ENCODE results near the gene ERMARD.

ERMARD gene

GRCh38 chr6:169726049-169726400 is 25.4 kb upstream of the ERMARD start:
- H3K27ac ChIP-seq (ENCODE audit: low read depth, low read length) = no peak overlapping the region
- no peaks in the 10 kb centered on the region for H3K4me1 ChIP-seq (ENCODE audit: control insufficient read depth, low read depth, low read length)
- no peak overlapping the region for H2AK5ac ChIP-seq (ENCODE audit: low read length)
- no peak overlapping the region for H3K9ac ChIP-seq (ENCODE audit: low read length)
- DNase-seq = no peak
- no peak overlapping the region for H3K4ac ChIP-seq (ENCODE audit: low read depth, low read length)
- no peak overlapping the region for H3K23ac ChIP-seq (ENCODE audit: low read length)
- H2BK15ac ChIP-seq (replicated peaks; ENCODE audit: low read depth) = no peak overlapping the region
- H2BK120ac ChIP-seq (ENCODE audit: low read depth, low read length) = no peak overlapping the region
- H3K36me3 ChIP-seq (ENCODE audit: control insufficient read depth, insufficient read depth, low read length) = no peaks in the 10 kb centered on the region
- no peak overlapping the region for H4K5ac ChIP-seq (ENCODE audit: low read length)
- no CpG with 5 or more reads among the region's 1 CpG for WGBS (ENCODE audit: extremely low coverage, insufficient coverage, low lambda C conversion rate)
- H3K4me2 ChIP-seq (ENCODE audit: low read length) = no peak overlapping the region
- H4K8ac ChIP-seq (ENCODE audit: low read depth, low read length) = no peak overlapping the region
- H3K18ac ChIP-seq (ENCODE audit: low read length) = no peak overlapping the region
- H3K27me3 ChIP-seq (ENCODE audit: insufficient read depth, low read length, poor library complexity) = no peaks in the 10 kb centered on the region
- H3K79me1 ChIP-seq (ENCODE audit: low read length) = peaks cover 2% of the 10 kb centered on the region
- H3K79me2 ChIP-seq (ENCODE audit: control insufficient read depth, insufficient read depth, low read length) = peaks cover 16% of the 10 kb centered on the region
- no peak overlapping the region for H3K56ac ChIP-seq (ENCODE audit: low read length)
- no peak overlapping the region for H3K4me3 ChIP-seq (ENCODE audit: low read length)
- H2BK5ac ChIP-seq (ENCODE audit: low read length) = no peak overlapping the region

- no peak for DNase-seq
- Histone ChIP-seq H2AK5ac (ENCODE audit: low read length) (no peak overlapping the region), H3K4me1 (ENCODE audit: control insufficient read depth, low read depth, low read length) (no peaks in the 10 kb centered on the region), H3K56ac (ENCODE audit: low read length) (no peak overlapping the region), H2BK15ac (replicated peaks; ENCODE audit: low read depth) (no peak overlapping the region), H3K36me3 (ENCODE audit: control insufficient read depth, insufficient read depth, low read length) (no peaks in the 10 kb centered on the region), H4K5ac (ENCODE audit: low read length) (no peak overlapping the region), H3K23ac (ENCODE audit: low read length) (no peak overlapping the region), H3K4ac (ENCODE audit: low read depth, low read length) (no peak overlapping the region), H3K27ac (ENCODE audit: low read depth, low read length) (no peak overlapping the region), H4K8ac (ENCODE audit: low read depth, low read length) (no peak overlapping the region), H3K79me2 (ENCODE audit: control insufficient read depth, insufficient read depth, low read length) (peaks cover 10% of the 10 kb centered on the region), H2BK120ac (ENCODE audit: low read depth, low read length) (no peak overlapping the region), H3K18ac (ENCODE audit: low read length) (no peak overlapping the region), H2BK5ac (ENCODE audit: low read length) (no peak overlapping the region), H3K4me3 (ENCODE audit: low read length) (no peak overlapping the region), H3K79me1 (ENCODE audit: low read length) (peaks cover 2% of the 10 kb centered on the region), H3K4me2 (ENCODE audit: low read length) (no peak overlapping the region), H3K27me3 (ENCODE audit: insufficient read depth, low read length, poor library complexity) (no peaks in the 10 kb centered on the region), H3K9ac (ENCODE audit: low read length) (no peak overlapping the region)
Observed at GRCh38 chr6:169726963-169727362, 24.5 kb upstream of the ERMARD start.

- DNase-seq = no peak
Observed at GRCh38 chr6:169729961-169730360, 21.5 kb upstream of the ERMARD start.

GRCh38 chr6:169738204-169738975 is 13.0 kb upstream of the ERMARD start:
- Histone ChIP-seq H2AK5ac (ENCODE audit: low read length) (no peak overlapping the region), H3K36me3 (ENCODE audit: control insufficient read depth, insufficient read depth, low read length) (no peaks in the 10 kb centered on the region), H2BK120ac (ENCODE audit: low read depth, low read length) (no peak overlapping the region), H4K5ac (ENCODE audit: low read length) (no peak overlapping the region), H3K27me3 (ENCODE audit: insufficient read depth, low read length, poor library complexity) (no peaks in the 10 kb centered on the region), H2BK5ac (ENCODE audit: low read length) (no peak overlapping the region), H3K23ac (ENCODE audit: low read length) (no peak overlapping the region), H3K4me3 (ENCODE audit: low read length) (no peak overlapping the region), H3K79me1 (ENCODE audit: low read length) (no peaks in the 10 kb centered on the region), H3K27ac (ENCODE audit: low read depth, low read length) (no peak overlapping the region), H3K4ac (ENCODE audit: low read depth, low read length) (no peak overlapping the region), H2BK15ac (replicated peaks; ENCODE audit: low read depth) (no peak overlapping the region), H4K8ac (ENCODE audit: low read depth, low read length) (no peak overlapping the region), H3K9ac (ENCODE audit: low read length) (no peak overlapping the region), H3K18ac (ENCODE audit: low read length) (no peak overlapping the region), H3K4me2 (ENCODE audit: low read length) (no peak overlapping the region), H3K4me1 (ENCODE audit: control insufficient read depth, low read depth, low read length) (no peaks in the 10 kb centered on the region), H3K56ac (ENCODE audit: low read length) (no peak overlapping the region), H3K79me2 (ENCODE audit: control insufficient read depth, insufficient read depth, low read length) (no peaks in the 10 kb centered on the region)
- WGBS (ENCODE audit: extremely low coverage, insufficient coverage, low lambda C conversion rate) = no CpG with 5 or more reads among the region's 9 CpGs
- no peak for DNase-seq

More at GRCh38 chr6:169729961-169730360, 21.5 kb upstream of the ERMARD start:
- Histone ChIP-seq H2BK120ac (ENCODE audit: low read depth, low read length) (no peak overlapping the region), H3K79me2 (ENCODE audit: control insufficient read depth, insufficient read depth, low read length) (no peaks in the 10 kb centered on the region), H2AK5ac (ENCODE audit: low read length) (no peak overlapping the region), H3K9ac (ENCODE audit: low read length) (no peak overlapping the region), H3K4me3 (ENCODE audit: low read length) (no peak overlapping the region), H3K4me1 (ENCODE audit: control insufficient read depth, low read depth, low read length) (no peaks in the 10 kb centered on the region), H2BK5ac (ENCODE audit: low read length) (no peak overlapping the region), H3K79me1 (ENCODE audit: low read length) (no peaks in the 10 kb centered on the region), H3K27me3 (ENCODE audit: insufficient read depth, low read length, poor library complexity) (no peaks in the 10 kb centered on the region), H3K4me2 (ENCODE audit: low read length) (no peak overlapping the region), H4K8ac (ENCODE audit: low read depth, low read length) (no peak overlapping the region), H4K5ac (ENCODE audit: low read length) (no peak overlapping the region), H3K23ac (ENCODE audit: low read length) (no peak overlapping the region), H3K4ac (ENCODE audit: low read depth, low read length) (no peak overlapping the region), H3K18ac (ENCODE audit: low read length) (no peak overlapping the region), H3K56ac (ENCODE audit: low read length) (no peak overlapping the region), H3K36me3 (ENCODE audit: control insufficient read depth, insufficient read depth, low read length) (no peaks in the 10 kb centered on the region), H3K27ac (ENCODE audit: low read depth, low read length) (no peak overlapping the region), H2BK15ac (replicated peaks; ENCODE audit: low read depth) (no peak overlapping the region)

GRCh38 chr6:169738976-169739529 is 12.4 kb upstream of the ERMARD start:
- Histone ChIP-seq H3K4me3 (ENCODE audit: low read length) (no peak overlapping the region), H4K8ac (ENCODE audit: low read depth, low read length) (no peak overlapping the region), H3K23ac (ENCODE audit: low read length) (no peak overlapping the region), H2BK120ac (ENCODE audit: low read depth, low read length) (no peak overlapping the region), H2BK15ac (replicated peaks; ENCODE audit: low read depth) (no peak overlapping the region), H2BK5ac (ENCODE audit: low read length) (no peak overlapping the region), H3K18ac (ENCODE audit: low read length) (no peak overlapping the region), H3K36me3 (ENCODE audit: control insufficient read depth, insufficient read depth, low read length) (no peaks in the 10 kb centered on the region), H3K79me2 (ENCODE audit: control insufficient read depth, insufficient read depth, low read length) (no peaks in the 10 kb centered on the region), H4K5ac (ENCODE audit: low read length) (no peak overlapping the region), H3K79me1 (ENCODE audit: low read length) (no peaks in the 10 kb centered on the region), H3K4ac (ENCODE audit: low read depth, low read length) (no peak overlapping the region), H3K56ac (ENCODE audit: low read length) (no peak overlapping the region), H2AK5ac (ENCODE audit: low read length) (no peak overlapping the region), H3K27ac (ENCODE audit: low read depth, low read length) (no peak overlapping the region), H3K9ac (ENCODE audit: low read length) (no peak overlapping the region), H3K27me3 (ENCODE audit: insufficient read depth, low read length, poor library complexity) (no peaks in the 10 kb centered on the region), H3K4me1 (ENCODE audit: control insufficient read depth, low read depth, low read length) (no peaks in the 10 kb centered on the region), H3K4me2 (ENCODE audit: low read length) (no peak overlapping the region)
- WGBS (ENCODE audit: extremely low coverage, insufficient coverage, low lambda C conversion rate) = no CpG with 5 or more reads among the region's 2 CpGs
- DNase-seq = no peak

- Histone ChIP-seq H3K4me2 (ENCODE audit: low read length) (no peak overlapping the region), H4K8ac (ENCODE audit: low read depth, low read length) (no peak overlapping the region), H3K27ac (ENCODE audit: low read depth, low read length) (no peak overlapping the region), H3K36me3 (ENCODE audit: control insufficient read depth, insufficient read depth, low read length) (no peaks in the 10 kb centered on the region), H3K79me1 (ENCODE audit: low read length) (no peaks in the 10 kb centered on the region), H3K9ac (ENCODE audit: low read length) (no peak overlapping the region), H2BK120ac (ENCODE audit: low read depth, low read length) (no peak overlapping the region), H3K4me1 (ENCODE audit: control insufficient read depth, low read depth, low read length) (no peaks in the 10 kb centered on the region), H3K4me3 (ENCODE audit: low read length) (no peak overlapping the region), H3K23ac (ENCODE audit: low read length) (no peak overlapping the region), H2BK15ac (replicated peaks; ENCODE audit: low read depth) (no peak overlapping the region), H3K4ac (ENCODE audit: low read depth, low read length) (no peak overlapping the region), H4K5ac (ENCODE audit: low read length) (no peak overlapping the region), H3K56ac (ENCODE audit: low read length) (no peak overlapping the region), H2AK5ac (ENCODE audit: low read length) (no peak overlapping the region), H3K18ac (ENCODE audit: low read length) (no peak overlapping the region), H3K27me3 (ENCODE audit: insufficient read depth, low read length, poor library complexity) (no peaks in the 10 kb centered on the region), H2BK5ac (ENCODE audit: low read length) (no peak overlapping the region), H3K79me2 (ENCODE audit: control insufficient read depth, insufficient read depth, low read length) (no peaks in the 10 kb centered on the region)
- DNase-seq = no peak
Observed at GRCh38 chr6:169741344-169741743, 10.1 kb upstream of the ERMARD start.
